Eye (tissue), 1 donor: ENCODE results near the gene SHISAL1.
A peak's percentile ranks its signal among the peaks of the same experiment; 100 is the strongest.

Experiments
- DNase-seq: peaks from one replicate; pipeline ENCODE4 v3.0.0-alpha.2; 2015

SHISAL1 gene

GRCh38 chr22:44298406-44299091 is 14.2 kb downstream of the SHISAL1 start:
- no peak for DNase-seq

DNA sequence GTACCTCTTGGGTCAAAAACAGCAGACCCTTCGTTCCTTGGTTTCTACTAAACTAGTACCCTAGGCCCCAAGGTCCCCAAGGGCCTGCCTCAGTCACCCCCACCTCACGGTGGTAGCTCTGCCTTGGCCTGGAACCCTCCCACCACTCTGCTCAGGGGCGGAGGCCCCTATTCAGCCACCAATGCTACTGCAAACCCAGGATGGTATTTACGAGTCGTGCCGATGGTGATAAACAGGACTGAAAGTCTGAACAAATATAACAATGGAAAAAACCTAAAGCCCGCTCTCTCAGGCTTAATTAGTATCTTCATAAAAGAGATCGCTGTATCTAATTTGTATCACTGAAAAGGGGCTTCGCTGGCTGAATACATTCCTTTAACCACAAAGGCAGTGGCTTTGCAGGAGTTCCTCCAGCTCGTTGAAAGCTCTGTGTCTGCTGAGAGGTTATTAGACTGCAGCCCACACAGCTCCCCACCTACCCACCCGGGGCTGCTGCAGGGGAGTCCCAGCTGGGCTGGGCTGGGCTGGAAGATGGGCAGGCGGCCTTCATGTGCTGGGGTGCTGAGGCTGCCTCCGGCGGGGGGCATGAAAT is 15.2 kb downstream of the SHISAL1 start:
- DNase-seq: peak; percentile 57

DNA sequence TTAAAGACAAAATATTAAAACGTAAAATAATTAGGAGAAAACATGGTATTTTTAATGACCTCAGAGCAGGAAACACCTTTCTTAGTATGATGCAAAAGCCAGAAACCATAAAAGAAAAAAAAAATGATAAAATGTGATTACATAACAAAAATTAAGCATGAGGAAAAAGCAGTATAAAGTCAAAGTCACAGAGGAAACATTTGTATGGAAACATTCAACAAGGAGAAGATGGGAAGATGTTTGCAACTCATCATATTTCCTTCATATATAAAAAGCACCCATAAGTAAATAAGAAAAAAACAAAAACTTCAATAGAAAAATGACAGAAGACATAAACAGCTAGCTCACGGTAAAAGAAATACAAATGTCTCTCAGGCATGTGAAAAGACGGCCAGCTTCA is 17.3 kb downstream of the SHISAL1 start:
- DNase-seq: no peak

DNA sequence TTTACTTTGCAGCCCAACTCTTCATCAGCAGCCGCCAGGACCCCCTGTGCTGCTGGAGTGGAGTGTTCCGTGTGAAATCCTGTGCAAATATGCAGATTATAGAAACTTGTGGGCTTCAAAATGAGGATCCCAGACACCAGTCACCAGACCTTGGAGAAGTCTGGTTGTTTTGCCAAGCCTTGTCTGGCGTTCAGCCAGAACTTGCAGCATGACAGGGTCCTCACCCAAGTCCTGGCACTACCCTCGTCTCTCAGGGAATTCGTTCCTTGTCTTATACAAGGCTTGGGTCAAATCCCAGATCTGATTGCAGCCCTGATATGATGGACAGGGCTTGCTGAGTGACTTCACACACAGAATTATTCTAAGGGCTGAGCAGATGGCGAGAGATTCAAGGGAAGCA is 18.9 kb downstream of the SHISAL1 start:
- no peak for DNase-seq

DNA sequence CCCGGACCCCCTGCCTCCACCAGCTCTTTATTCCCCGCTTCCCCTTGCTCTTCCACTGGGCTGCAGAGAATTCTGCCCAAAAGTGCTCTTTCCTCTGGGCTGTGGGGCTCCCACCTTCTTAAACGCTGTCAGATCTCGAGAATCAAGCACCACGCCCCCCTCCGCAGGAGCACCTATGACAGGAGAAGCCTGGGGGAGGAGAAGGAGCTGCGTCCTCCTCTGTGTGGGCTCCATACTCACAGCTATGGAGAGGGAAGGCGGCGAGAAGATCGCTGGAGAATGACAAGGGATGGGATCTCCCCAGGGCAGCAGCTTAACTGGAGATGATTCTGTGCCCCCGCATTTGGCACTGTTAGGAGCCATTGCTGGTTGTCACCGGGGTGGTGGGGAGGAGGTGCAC is 19.7 kb downstream of the SHISAL1 start:
- no peak for DNase-seq

GRCh38 chr22:44292521-44292920 is 20.2 kb downstream of the SHISAL1 start:
- DNase-seq: no peak

DNA sequence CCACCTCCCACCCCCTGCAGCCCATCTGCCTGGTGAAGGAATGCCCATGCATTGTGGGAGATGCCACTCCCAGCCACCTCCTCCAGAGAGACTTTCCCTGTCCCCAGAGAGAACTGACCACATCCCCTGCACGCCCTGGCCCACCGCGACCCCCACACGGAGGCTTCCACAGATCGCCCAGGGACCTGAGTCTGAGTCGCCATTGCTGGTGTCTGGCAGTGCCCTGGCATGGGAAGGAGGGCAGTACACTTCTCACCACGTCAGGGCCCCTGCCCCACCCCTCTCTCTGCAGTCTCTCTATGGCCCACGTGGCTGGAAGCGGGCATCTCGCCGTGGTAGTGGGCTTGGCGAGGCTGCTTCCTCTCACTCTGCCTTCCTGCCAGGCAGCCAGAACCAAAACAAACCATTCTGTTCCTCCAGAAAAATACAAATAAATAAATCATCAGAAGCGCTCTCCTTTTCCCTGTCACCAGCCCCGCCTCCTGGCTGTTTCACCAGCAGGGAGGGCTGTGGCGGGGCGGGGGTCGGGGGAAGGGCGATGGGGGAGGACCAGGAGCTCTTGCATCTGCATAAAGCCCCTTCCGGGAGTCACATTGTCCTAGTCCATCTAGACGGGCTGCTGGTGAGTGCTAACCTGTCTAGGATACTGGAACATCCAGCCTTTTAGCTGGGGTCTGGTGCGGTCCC is 20.9 kb downstream of the SHISAL1 start:
- no peak for DNase-seq

- no peak for DNase-seq
Measured at GRCh38 chr22:44291265-44291664, 21.5 kb downstream of the SHISAL1 start.

- no peak for DNase-seq
Measured at GRCh38 chr22:44289414-44290171, 23.2 kb downstream of the SHISAL1 start.

GRCh38 chr22:44288913-44289312 is 23.8 kb downstream of the SHISAL1 start:
- DNase-seq: no peak

GRCh38 chr22:44287741-44288140 is 25.0 kb downstream of the SHISAL1 start:
- DNase-seq: no peak

DNA sequence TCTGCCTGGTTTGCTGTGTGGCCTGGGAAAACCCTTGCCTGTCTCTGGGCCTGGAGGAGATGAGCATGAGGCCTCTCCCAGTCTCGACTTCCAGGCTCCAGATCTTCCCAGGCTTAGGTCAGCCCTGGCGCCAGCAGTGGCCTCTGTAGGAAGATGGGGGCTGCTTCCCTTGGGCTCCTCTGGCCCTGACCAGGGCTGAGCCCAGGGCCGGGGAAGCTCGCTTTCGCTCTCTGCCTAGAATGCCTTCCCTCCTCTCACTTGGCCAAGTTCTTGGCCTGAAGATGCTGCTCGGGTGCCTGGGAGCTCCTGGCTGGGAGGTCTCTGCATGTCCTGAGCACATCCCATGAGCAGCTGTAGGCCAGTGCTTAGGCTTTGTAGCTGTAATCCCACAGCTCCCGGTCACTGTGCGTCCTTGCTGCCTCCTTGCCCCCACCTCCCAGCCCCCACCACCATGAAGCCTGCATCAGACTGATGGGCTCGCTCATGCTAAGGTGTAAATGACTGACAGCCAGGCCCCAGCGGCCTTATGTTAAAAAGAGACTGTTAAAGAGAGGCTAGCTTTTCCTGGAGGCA is 25.5 kb downstream of the SHISAL1 start:
- no peak for DNase-seq

DNA sequence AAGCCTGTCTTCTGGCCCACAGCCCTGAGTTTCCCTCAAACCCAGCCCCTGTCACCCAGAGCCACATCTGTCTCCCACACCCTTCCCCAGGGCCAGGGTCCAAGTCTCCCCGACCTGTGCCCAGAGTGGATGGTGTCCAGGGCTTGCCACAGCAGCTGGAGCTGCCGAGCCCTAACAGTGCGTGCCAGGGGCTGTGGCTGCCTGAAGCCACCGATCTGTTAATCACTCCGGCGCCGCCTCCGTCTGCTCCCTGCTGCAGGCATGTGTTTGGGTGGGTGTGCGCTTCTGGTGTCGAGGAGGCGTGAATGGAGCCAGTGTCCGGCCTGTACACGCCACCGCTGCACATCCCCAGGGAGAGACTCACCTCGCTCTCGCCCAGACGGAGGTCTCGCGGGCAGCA is 26.1 kb downstream of the SHISAL1 start:
- DNase-seq: no peak

DNA sequence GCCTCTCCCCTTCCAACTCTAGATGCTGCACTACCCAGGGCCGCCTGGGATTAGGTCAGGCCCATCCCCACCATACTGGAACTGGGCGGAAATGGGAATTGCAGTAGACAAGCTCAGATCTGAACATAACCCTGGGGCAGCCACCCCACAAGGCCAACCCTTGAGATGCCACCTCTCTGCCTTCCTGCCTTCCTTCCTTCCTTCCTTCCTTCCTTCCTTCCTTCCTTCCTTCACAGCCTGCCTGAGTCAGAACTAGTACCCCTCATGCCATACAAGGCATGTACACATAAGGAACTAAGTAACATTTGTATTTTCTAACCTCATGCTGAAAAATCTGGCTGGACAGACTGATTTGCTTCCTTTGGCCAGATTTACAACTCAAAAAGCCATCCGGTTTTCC is 28.0 kb downstream of the SHISAL1 start:
- DNase-seq: no peak

DNA sequence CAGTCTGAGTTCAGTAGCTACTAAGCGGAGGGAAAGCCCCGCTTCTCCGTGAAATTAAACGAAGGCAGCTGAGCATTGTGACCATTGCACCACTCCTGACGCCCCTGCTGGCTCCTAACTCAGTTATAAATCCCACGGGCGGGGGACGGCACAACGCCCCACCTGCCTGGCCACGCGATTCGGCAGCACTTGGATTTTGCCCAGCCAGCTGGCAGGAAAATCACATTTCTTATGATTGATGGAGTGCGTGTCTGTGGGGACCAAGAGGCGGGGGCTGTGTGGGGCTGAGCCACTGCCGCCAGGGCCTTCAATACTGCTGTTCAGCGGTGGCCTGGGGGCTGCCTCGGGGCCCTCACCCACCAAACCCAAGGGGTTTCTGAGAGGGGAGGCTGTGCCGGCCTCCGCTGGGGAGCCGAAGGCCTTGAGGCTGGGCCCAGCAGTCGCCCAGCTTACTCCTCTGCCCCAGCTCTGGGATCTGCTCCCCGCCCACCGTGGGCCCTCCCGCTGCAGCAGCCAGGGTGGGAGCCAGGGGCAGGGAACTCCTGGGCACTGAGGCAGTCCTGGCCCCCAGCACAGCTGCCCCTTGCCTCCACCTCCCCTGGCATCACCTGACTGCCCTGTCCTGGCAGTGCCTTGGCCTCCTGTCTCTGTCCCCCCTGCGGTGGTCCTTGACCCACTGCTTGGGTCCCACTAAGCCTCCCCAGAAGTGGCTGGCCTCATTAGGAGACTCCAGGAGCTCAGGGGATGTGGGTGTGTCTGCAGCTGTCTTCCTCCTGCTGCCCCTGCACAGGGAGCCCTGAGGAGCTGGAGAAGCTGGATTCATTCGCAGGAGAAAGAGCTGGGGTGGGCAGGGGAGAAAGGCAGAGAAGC is 30.7 kb downstream of the SHISAL1 start:
- peak; percentile 62 for DNase-seq

DNA sequence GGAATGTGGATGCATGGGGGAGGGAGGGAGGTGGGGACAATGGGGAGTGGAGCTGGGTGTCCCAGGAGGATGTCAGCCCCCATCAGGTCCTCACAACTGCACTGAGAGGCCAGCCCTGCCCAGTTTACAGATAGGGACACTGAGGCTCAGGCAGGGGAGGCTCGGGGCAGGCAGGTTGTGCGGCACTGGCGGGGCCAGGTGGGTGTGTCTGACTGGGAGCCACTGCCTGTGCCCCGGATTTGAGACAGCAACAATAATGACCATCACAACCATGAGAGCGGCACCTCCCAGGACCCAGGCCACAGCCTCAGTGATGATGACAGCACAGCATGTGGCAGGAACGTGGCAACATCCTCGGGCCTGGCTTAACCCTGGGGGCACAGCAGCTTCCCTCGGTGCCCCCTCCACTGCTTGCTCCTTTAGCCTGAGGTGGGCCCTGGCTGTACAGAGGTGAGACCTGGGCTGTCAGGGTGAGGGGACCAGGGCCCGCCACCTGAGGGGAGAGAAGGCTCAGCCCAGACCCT is 32.0 kb downstream of the SHISAL1 start:
- DNase-seq: no peak

- no peak for DNase-seq
Measured at GRCh38 chr22:44279069-44279360, 33.7 kb downstream of the SHISAL1 start.

- no peak for DNase-seq
Measured at GRCh38 chr22:44278243-44279068, 34.3 kb downstream of the SHISAL1 start.

GRCh38 chr22:44277386-44278135 is 35.2 kb downstream of the SHISAL1 start:
- no peak for DNase-seq

DNA sequence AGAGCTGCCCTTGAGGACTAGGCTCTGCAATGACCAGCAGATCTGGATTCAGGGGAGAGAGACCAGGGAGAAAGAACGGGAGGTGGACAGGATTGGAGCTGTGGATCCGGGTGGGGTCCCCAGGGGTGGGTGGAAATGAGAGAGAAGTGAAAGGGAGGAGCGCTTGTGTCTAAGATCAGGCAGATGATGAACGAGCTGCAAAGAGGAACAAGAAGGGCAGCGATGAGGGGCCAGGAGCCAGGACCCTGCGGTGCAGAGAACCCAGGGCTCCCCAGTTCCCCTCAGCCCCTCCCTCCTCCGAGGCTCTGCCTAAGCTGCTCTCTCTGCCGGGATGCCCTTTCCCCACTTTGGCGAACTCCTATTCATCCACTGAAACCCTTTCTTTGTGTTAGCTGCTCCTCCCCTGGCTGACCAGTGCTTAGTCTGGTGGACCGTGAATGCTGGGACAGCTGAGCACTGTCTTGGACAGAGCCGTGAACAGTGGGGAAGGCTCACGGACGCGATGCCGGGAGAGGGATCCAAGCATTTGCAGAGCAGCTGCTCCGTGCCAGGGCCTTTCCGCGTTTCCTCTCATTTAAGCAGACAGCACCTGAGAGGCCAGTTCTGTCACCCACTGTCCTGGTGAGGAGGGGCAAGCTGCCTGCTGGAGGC is 35.9 kb downstream of the SHISAL1 start:
- no peak for DNase-seq
